Breast epithelium (tissue), 3 donors: Measurements from ENCODE around the gene CHKA.

ENCODE experiments used
- CTCF ChIP-seq, 3 donors: fragments of 450-650 bp; IDR thresholded peaks; one replicate each; pipeline ENCODE4 v1.5.1; 2016 to 2017; ENCODE audit warnings: antibody characterized with exemption in 3 of 3, mild to moderate bottlenecking in 3 of 3, moderate library complexity in 3 of 3
- POLR2A ChIP-seq: fragments of 450-650 bp; IDR thresholded peaks from one replicate; pipeline ENCODE4 v1.6.1; 2016; ENCODE audit warnings: antibody characterized with exemption, mild to moderate bottlenecking, moderate library complexity
- POLR2AphosphoS5 ChIP-seq, 3 donors: sonication (generic); formaldehyde crosslinking; IDR thresholded peaks; one replicate each; pipeline ENCODE4 v1.6.1; 2017; ENCODE audit warnings: antibody characterized with exemption in 3 of 3

GRCh38 chr11:68024508-68024907 is 96.7 kb downstream of the CHKA start:
- no peak for TF ChIP-seq POLR2A
- no peak for TF ChIP-seq CTCF (IDR thresholded peaks at IDR 0.05)
- no peak for TF ChIP-seq POLR2AphosphoS5 (IDR thresholded peaks at IDR 0.05)
